ENCODE results near the gene CAMSAP1.

Gene CAMSAP1

GRCh38 chr9:135883410-135884089, 23.8 kb downstream of the CAMSAP1 start:
- H3K4me3 ChIP-seq (ENCODE audit: low read depth, low read length), result no peak overlapping the region
- peaks cover 55% of the 10 kb centered on the region for H3K4me1 ChIP-seq (ENCODE audit: control insufficient read depth, insufficient read depth, low read length)
- H3K9me3 ChIP-seq (ENCODE audit: control insufficient read depth, insufficient read depth, low read depth, low read length), result no peaks in the 10 kb centered on the region
- H3K27ac ChIP-seq (ENCODE audit: low read depth, low read length), result no peak overlapping the region
- H3K27me3 ChIP-seq (ENCODE audit: control insufficient read depth, insufficient read depth, low read length), result no peaks in the 10 kb centered on the region
- peaks cover 10% of the 10 kb centered on the region for H3K36me3 ChIP-seq (ENCODE audit: control insufficient read depth, insufficient read depth, low read length)
- H3K9ac ChIP-seq (ENCODE audit: low read length), result no peak overlapping the region

GRCh38 chr9:135882011-135882410, 25.3 kb downstream of the CAMSAP1 start:
- peaks cover 10% of the 10 kb centered on the region for H3K36me3 ChIP-seq (ENCODE audit: control insufficient read depth, insufficient read depth, low read length)
- H3K4me1 ChIP-seq (ENCODE audit: control insufficient read depth, insufficient read depth, low read length), result peaks cover 49% of the 10 kb centered on the region
- H3K27me3 ChIP-seq (ENCODE audit: control insufficient read depth, insufficient read depth, low read length), result no peaks in the 10 kb centered on the region
- no peak overlapping the region for H3K27ac ChIP-seq (ENCODE audit: low read depth, low read length)
- no peak overlapping the region for H3K4me3 ChIP-seq (ENCODE audit: low read depth, low read length)
- no peaks in the 10 kb centered on the region for H3K9me3 ChIP-seq (ENCODE audit: control insufficient read depth, insufficient read depth, low read depth, low read length)
- H3K9ac ChIP-seq (ENCODE audit: low read length), result no peak overlapping the region

- no peak overlapping the region for H3K27ac ChIP-seq (ENCODE audit: low read depth, low read length)
- no peaks in the 10 kb centered on the region for H3K9me3 ChIP-seq (ENCODE audit: control insufficient read depth, insufficient read depth, low read depth, low read length)
- H3K9ac ChIP-seq (ENCODE audit: low read length), result no peak overlapping the region
- H3K4me1 ChIP-seq (ENCODE audit: control insufficient read depth, insufficient read depth, low read length), result peaks cover 36% of the 10 kb centered on the region
- H3K27me3 ChIP-seq (ENCODE audit: control insufficient read depth, insufficient read depth, low read length), result no peaks in the 10 kb centered on the region
- H3K4me3 ChIP-seq (ENCODE audit: low read depth, low read length), result no peak overlapping the region
- peaks cover 10% of the 10 kb centered on the region for H3K36me3 ChIP-seq (ENCODE audit: control insufficient read depth, insufficient read depth, low read length)
These were observed 26.9 kb downstream of the CAMSAP1 start for GRCh38 chr9:135880438-135880837.

GRCh38 chr9:135879619-135880018, 27.7 kb downstream of the CAMSAP1 start:
- Histone ChIP-seq H3K4me1 (ENCODE audit: control insufficient read depth, insufficient read depth, low read length) (peaks cover 29% of the 10 kb centered on the region), H3K36me3 (ENCODE audit: control insufficient read depth, insufficient read depth, low read length) (peaks cover 10% of the 10 kb centered on the region), H3K9ac (ENCODE audit: low read length) (no peak overlapping the region), H3K27ac (ENCODE audit: low read depth, low read length) (no peak overlapping the region), H3K4me3 (ENCODE audit: low read depth, low read length) (no peak overlapping the region), H3K9me3 (ENCODE audit: control insufficient read depth, insufficient read depth, low read depth, low read length) (no peaks in the 10 kb centered on the region), H3K27me3 (ENCODE audit: control insufficient read depth, insufficient read depth, low read length) (no peaks in the 10 kb centered on the region)

GRCh38 chr9:135879237-135879601, 28.1 kb downstream of the CAMSAP1 start:
- Histone ChIP-seq H3K27ac (ENCODE audit: low read depth, low read length) (no peak overlapping the region), H3K27me3 (ENCODE audit: control insufficient read depth, insufficient read depth, low read length) (no peaks in the 10 kb centered on the region), H3K9ac (ENCODE audit: low read length) (no peak overlapping the region), H3K4me1 (ENCODE audit: control insufficient read depth, insufficient read depth, low read length) (peaks cover 27% of the 10 kb centered on the region), H3K4me3 (ENCODE audit: low read depth, low read length) (no peak overlapping the region), H3K9me3 (ENCODE audit: control insufficient read depth, insufficient read depth, low read depth, low read length) (no peaks in the 10 kb centered on the region), H3K36me3 (ENCODE audit: control insufficient read depth, insufficient read depth, low read length) (peaks cover 10% of the 10 kb centered on the region)

- Histone ChIP-seq H3K36me3 (ENCODE audit: control insufficient read depth, insufficient read depth, low read length) (peaks cover 10% of the 10 kb centered on the region), H3K4me1 (ENCODE audit: control insufficient read depth, insufficient read depth, low read length) (peaks cover 27% of the 10 kb centered on the region), H3K27ac (ENCODE audit: low read depth, low read length) (no peak overlapping the region), H3K27me3 (ENCODE audit: control insufficient read depth, insufficient read depth, low read length) (no peaks in the 10 kb centered on the region), H3K9ac (ENCODE audit: low read length) (no peak overlapping the region), H3K4me3 (ENCODE audit: low read depth, low read length) (no peak overlapping the region), H3K9me3 (ENCODE audit: control insufficient read depth, insufficient read depth, low read depth, low read length) (no peaks in the 10 kb centered on the region)
These were observed 28.7 kb downstream of the CAMSAP1 start for GRCh38 chr9:135878528-135879236.

- Histone ChIP-seq H3K4me1 (ENCODE audit: control insufficient read depth, insufficient read depth, low read length) (peaks cover 29% of the 10 kb centered on the region), H3K36me3 (ENCODE audit: control insufficient read depth, insufficient read depth, low read length) (peaks cover 10% of the 10 kb centered on the region), H3K27ac (ENCODE audit: low read depth, low read length) (no peak overlapping the region), H3K27me3 (ENCODE audit: control insufficient read depth, insufficient read depth, low read length) (no peaks in the 10 kb centered on the region), H3K9ac (ENCODE audit: low read length) (no peak overlapping the region), H3K9me3 (ENCODE audit: control insufficient read depth, insufficient read depth, low read depth, low read length) (no peaks in the 10 kb centered on the region), H3K4me3 (ENCODE audit: low read depth, low read length) (no peak overlapping the region)
These were observed 29.4 kb downstream of the CAMSAP1 start for GRCh38 chr9:135877791-135878527.

GRCh38 chr9:135876936-135877335, 30.4 kb downstream of the CAMSAP1 start:
- no peaks in the 10 kb centered on the region for H3K9me3 ChIP-seq (ENCODE audit: control insufficient read depth, insufficient read depth, low read depth, low read length)
- H3K27ac ChIP-seq (ENCODE audit: low read depth, low read length), result no peak overlapping the region
- no peak overlapping the region for H3K9ac ChIP-seq (ENCODE audit: low read length)
- H3K4me1 ChIP-seq (ENCODE audit: control insufficient read depth, insufficient read depth, low read length), result peaks cover 38% of the 10 kb centered on the region
- H3K4me3 ChIP-seq (ENCODE audit: low read depth, low read length), result no peak overlapping the region
- no peaks in the 10 kb centered on the region for H3K27me3 ChIP-seq (ENCODE audit: control insufficient read depth, insufficient read depth, low read length)
- H3K36me3 ChIP-seq (ENCODE audit: control insufficient read depth, insufficient read depth, low read length), result peaks cover 7% of the 10 kb centered on the region

- no peaks in the 10 kb centered on the region; the same call in 1 of the 2 replicates for H3K36me3 ChIP-seq (ENCODE audit: control insufficient read depth, insufficient read depth, low read length)
- H3K4me3 ChIP-seq (ENCODE audit: low read depth, low read length), result no peak overlapping the region
- H3K27ac ChIP-seq (ENCODE audit: low read depth, low read length), result no peak overlapping the region
- peaks cover 31% of the 10 kb centered on the region for H3K4me1 ChIP-seq (ENCODE audit: control insufficient read depth, insufficient read depth, low read length)
- H3K9ac ChIP-seq (ENCODE audit: low read length), result no peak overlapping the region
- 0 out of 2 replicates have a peak, but pooled peaks cover under 1% of the 10 kb centered on the region for H3K9me3 ChIP-seq (ENCODE audit: control insufficient read depth, insufficient read depth, low read depth, low read length)
- no peaks in the 10 kb centered on the region for H3K27me3 ChIP-seq (ENCODE audit: control insufficient read depth, insufficient read depth, low read length)
These were observed 32.5 kb downstream of the CAMSAP1 start for GRCh38 chr9:135874859-135875258.

GRCh38 chr9:135869909-135870308, 37.4 kb downstream of the CAMSAP1 start:
- H3K27ac ChIP-seq (ENCODE audit: low read depth, low read length), result no peak overlapping the region

GRCh38 chr9:135865531-135865930, 41.8 kb downstream of the CAMSAP1 start:
- Histone ChIP-seq H3K27ac (ENCODE audit: low read depth, low read length) (no peak overlapping the region), H3K9ac (ENCODE audit: low read length) (no peak overlapping the region), H3K4me1 (ENCODE audit: control insufficient read depth, insufficient read depth, low read length) (peaks cover 21% of the 10 kb centered on the region), H3K4me3 (ENCODE audit: low read depth, low read length) (no peak overlapping the region), H3K9me3 (ENCODE audit: control insufficient read depth, insufficient read depth, low read depth, low read length) (0 out of 2 replicates have a peak, but pooled peaks cover 4% of the 10 kb centered on the region), H3K36me3 (ENCODE audit: control insufficient read depth, insufficient read depth, low read length) (peaks cover 14% of the 10 kb centered on the region), H3K27me3 (ENCODE audit: control insufficient read depth, insufficient read depth, low read length) (no peaks in the 10 kb centered on the region)

More at GRCh38 chr9:135869909-135870308, 37.4 kb downstream of the CAMSAP1 start:
- H3K4me1 ChIP-seq (ENCODE audit: control insufficient read depth, insufficient read depth, low read length), result peaks cover 25% of the 10 kb centered on the region
- no peak overlapping the region for H3K9ac ChIP-seq (ENCODE audit: low read length)
- 0 out of 2 replicates have a peak, but pooled peaks cover 4% of the 10 kb centered on the region for H3K9me3 ChIP-seq (ENCODE audit: control insufficient read depth, insufficient read depth, low read depth, low read length)
- H3K4me3 ChIP-seq (ENCODE audit: low read depth, low read length), result no peak overlapping the region
- H3K27me3 ChIP-seq (ENCODE audit: control insufficient read depth, insufficient read depth, low read length), result no peaks in the 10 kb centered on the region
- no peaks in the 10 kb centered on the region for H3K36me3 ChIP-seq (ENCODE audit: control insufficient read depth, insufficient read depth, low read length)
